Vagina (tissue), 2 donors: ENCODE measurements around the gene CCDC27. TPM values are rescaled to one million over a fixed set of nuclear protein-coding genes. Genes with fewer than 3 reads are reported as not detected.

Experiments used
- DNase-seq, 2 donors: peaks; one replicate each; pipeline ENCODE4 v3.0.0-alpha.2; 2017; ENCODE audit errors: extremely low spot score in 2 of 2
- H3K27ac ChIP-seq: fragments of 200-600 bp; sonication (generic); one replicate; pipeline ENCODE4 v1.5.1; 2019
- H3K27me3 ChIP-seq: fragments of 200-600 bp; sonication (generic); one replicate; pipeline ENCODE4 v1.5.1; 2019
- H3K36me3 ChIP-seq, 2 donors: fragments of 200-600 bp; sonication (generic); one replicate each; pipeline ENCODE4 v1.5.1; 2017 to 2019
- H3K4me1 ChIP-seq: fragments of 200-600 bp; sonication (generic); one replicate; pipeline ENCODE4 v1.5.1; 2019
- H3K4me3 ChIP-seq, 2 donors: fragments of 200-600 bp; sonication (generic); 1 replicate in 1 of 2; 2 replicates in 1 of 2; pipeline ENCODE4 v1.5.1; 2016 to 2019
- H3K9me3 ChIP-seq: fragments of 200-600 bp; sonication (generic); one replicate; pipeline ENCODE4 v1.5.1; 2019
- POLR2A ChIP-seq, 2 donors: fragments of 450-650 bp; IDR thresholded peaks; one replicate each; pipeline ENCODE4 v1.6.1; 2017; ENCODE audit warnings: antibody characterized with exemption in 2 of 2, mild to moderate bottlenecking in 2 of 2, moderate library complexity in 2 of 2
- POLR2AphosphoS5 ChIP-seq, 2 donors: sonication (generic); formaldehyde crosslinking; IDR thresholded peaks; one replicate each; pipeline ENCODE4 v1.9.0; 2017; ENCODE audit warnings: antibody characterized with exemption in 2 of 2, mild to moderate bottlenecking in 2 of 2, low read depth in 1 of 2; ENCODE audit not compliant: insufficient read depth in 1 of 2
- intact Hi-C: fragments of 100-400 bp; cut with DNase I; formaldehyde crosslinking; loops from one replicate; pipeline ENCODE4 v1.15.1; 2023
- total RNA-seq: library from RNA; depleted of rRNA; stranded (reverse); fragments of >200 nt; gene quantifications from one replicate; pipeline ENCODE4 v1.2.3, GENCODE V29; 2016
- TF ChIP-seq, protein P1 (sequence below), 3 experiments: fragments of 450-650 bp in 2 of 3; fragments of 200-600 bp in 1 of 3; sonication (generic) in 1 of 3; IDR thresholded peaks; one replicate each; pipeline ENCODE4 v1.5.1; 2017 to 2019; ENCODE audit warnings: antibody characterized with exemption in 3 of 3, mild to moderate bottlenecking in 2 of 3, moderate library complexity in 2 of 3

CCDC27 gene
- total RNA-seq, 1 donor from 2014 or later: not detected

DNA sequence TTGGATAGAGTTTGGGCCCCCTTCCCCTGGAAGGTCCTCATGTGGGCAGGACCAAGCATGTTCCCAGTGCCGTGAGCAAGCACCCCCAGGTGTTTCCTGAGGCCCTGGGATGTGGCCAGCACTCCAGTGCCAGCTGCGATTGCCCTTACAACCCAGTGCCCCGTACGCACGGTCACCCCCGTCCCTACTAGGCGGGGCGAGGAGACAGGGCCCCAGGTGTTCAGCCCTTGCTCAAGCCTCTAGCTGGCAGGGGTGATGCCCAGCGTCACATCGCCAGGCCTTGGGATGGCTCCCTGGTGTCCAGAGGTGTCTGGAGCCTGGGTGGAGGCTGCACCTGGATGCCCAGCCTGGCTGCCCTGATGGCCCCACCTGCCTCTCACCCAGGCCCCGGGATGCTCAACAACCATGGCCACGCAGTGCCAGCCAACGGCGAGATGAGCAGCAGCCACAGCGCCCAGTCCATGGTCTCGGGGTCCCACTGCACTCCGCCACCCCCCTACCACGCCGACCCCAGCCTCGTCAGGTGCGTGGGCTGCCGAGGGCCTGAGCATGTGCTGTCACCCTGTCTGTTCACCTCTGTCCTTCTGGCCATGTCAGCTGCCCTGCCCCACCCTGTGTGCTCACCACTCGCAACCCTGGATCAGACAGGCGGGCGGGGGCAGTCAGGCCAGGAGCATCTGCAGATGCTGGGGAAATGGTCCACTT lies 21.6 kb upstream of the CCDC27 start:
- Histone ChIP-seq H3K27ac (no peak overlapping the region), H3K27me3 (no peaks in the 10 kb centered on the region), H3K4me1 (no peaks in the 10 kb centered on the region), H3K36me3 (no peaks in the 10 kb centered on the region), H3K9me3 (no peaks in the 10 kb centered on the region), H3K4me3 (no peak overlapping the region)
- intact Hi-C loops: no loop called here
- TF ChIP-seq, protein P1, sequence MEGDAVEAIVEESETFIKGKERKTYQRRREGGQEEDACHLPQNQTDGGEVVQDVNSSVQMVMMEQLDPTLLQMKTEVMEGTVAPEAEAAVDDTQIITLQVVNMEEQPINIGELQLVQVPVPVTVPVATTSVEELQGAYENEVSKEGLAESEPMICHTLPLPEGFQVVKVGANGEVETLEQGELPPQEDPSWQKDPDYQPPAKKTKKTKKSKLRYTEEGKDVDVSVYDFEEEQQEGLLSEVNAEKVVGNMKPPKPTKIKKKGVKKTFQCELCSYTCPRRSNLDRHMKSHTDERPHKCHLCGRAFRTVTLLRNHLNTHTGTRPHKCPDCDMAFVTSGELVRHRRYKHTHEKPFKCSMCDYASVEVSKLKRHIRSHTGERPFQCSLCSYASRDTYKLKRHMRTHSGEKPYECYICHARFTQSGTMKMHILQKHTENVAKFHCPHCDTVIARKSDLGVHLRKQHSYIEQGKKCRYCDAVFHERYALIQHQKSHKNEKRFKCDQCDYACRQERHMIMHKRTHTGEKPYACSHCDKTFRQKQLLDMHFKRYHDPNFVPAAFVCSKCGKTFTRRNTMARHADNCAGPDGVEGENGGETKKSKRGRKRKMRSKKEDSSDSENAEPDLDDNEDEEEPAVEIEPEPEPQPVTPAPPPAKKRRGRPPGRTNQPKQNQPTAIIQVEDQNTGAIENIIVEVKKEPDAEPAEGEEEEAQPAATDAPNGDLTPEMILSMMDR (IDR thresholded peaks at IDR 0.05): no peak
- TF ChIP-seq POLR2A (IDR thresholded peaks at IDR 0.05): no peak
- TF ChIP-seq POLR2AphosphoS5 (IDR thresholded peaks at IDR 0.05; ENCODE audit: insufficient read depth in 1 of 2, low read depth in 1 of 2): no peak
- DNase-seq: no peak

DNA sequence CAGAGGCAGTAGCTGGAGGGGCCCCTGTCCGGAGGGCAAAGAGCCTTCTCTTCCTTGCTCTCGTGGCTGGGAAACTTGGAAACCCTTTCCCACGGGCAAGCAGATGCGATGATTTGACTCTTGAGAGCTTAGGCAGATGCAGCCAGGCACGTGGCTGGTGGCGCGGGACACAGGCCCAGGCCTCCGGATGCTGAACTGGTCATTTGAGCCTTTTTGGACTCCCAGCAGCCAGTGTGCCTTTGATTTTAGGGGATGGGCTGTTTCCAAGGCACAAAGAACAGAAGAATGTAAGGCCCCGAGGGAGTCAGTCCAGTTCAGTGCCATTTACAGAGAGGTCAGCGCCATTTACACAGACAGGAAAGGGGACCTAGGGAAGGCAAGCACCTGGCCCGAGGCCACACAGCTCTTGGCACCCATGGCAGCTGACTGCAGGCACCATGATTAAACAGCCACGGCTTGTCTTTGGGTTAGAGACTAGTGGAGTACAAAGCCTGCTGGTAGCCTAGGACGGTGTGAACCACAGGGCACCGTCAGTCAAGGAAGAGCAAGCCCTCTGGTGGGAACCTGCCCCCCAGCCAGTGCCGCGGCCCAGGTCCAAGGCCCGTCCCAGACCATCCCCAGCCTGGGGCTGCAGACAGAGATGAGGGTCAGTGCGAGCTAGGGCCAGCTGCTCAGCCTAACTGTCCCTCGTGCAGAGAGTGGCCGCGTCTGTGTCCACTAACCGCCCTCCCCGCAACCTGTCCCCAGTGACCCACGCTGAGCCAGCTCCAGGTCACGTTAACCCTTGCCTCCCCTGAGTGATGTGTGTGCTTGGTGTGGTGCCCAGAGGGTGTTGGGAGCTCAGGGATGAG lies 20.4 kb upstream of the CCDC27 start:
- no peaks in the 10 kb centered on the region for H3K4me1 ChIP-seq
- no peaks in the 10 kb centered on the region for H3K9me3 ChIP-seq
- no peak for TF ChIP-seq POLR2AphosphoS5 (IDR thresholded peaks at IDR 0.05; ENCODE audit: insufficient read depth in 1 of 2, low read depth in 1 of 2)
- TF ChIP-seq, protein P1 (IDR thresholded peaks at IDR 0.05): no peak
- TF ChIP-seq POLR2A (IDR thresholded peaks at IDR 0.05): no peak
- no peaks in the 10 kb centered on the region for H3K27me3 ChIP-seq
- no peak overlapping the region for H3K27ac ChIP-seq
- intact Hi-C loops: no loop called here
- H3K36me3 ChIP-seq: no peaks in the 10 kb centered on the region
- no peak for DNase-seq
- no peak overlapping the region for H3K4me3 ChIP-seq

DNA sequence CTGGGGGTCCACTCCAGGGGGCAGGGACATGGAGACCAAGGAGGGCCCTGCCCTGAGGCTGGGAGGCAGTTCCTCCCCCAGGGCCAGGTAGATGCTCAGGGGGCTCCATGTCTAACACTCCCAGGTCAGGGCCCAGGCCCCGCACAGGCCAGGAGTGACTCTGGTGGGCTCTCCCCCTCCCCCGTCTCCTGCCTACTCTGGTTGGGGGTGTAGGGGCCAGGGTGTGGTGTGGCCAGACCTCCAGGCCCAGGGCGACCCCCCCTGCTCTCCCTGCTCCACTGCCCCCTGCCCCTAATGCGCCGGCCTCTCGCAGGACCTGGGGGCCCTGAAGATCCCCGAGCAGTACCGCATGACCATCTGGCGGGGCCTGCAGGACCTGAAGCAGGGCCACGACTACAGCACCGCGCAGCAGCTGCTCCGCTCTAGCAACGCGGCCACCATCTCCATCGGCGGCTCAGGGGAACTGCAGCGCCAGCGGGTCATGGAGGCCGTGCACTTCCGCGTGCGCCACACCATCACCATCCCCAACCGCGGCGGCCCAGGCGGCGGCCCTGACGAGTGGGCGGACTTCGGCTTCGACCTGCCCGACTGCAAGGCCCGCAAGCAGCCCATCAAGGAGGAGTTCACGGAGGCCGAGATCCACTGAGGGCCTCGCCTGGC lies 19.7 kb upstream of the CCDC27 start:
- Histone ChIP-seq H3K36me3 (peaks cover 0 to 5% of the 10 kb centered on the region in 2 donors), H3K27me3 (no peaks in the 10 kb centered on the region), H3K9me3 (no peaks in the 10 kb centered on the region), H3K27ac (no peak overlapping the region), H3K4me3 (no peak overlapping the region), H3K4me1 (no peaks in the 10 kb centered on the region)
- intact Hi-C loops: no loop called here
- TF ChIP-seq, protein P1 (IDR thresholded peaks at IDR 0.05): no peak
- TF ChIP-seq POLR2AphosphoS5 (IDR thresholded peaks at IDR 0.05; ENCODE audit: insufficient read depth in 1 of 2, low read depth in 1 of 2): no peak
- TF ChIP-seq POLR2A (IDR thresholded peaks at IDR 0.05): no peak
- DNase-seq: no peak

DNA sequence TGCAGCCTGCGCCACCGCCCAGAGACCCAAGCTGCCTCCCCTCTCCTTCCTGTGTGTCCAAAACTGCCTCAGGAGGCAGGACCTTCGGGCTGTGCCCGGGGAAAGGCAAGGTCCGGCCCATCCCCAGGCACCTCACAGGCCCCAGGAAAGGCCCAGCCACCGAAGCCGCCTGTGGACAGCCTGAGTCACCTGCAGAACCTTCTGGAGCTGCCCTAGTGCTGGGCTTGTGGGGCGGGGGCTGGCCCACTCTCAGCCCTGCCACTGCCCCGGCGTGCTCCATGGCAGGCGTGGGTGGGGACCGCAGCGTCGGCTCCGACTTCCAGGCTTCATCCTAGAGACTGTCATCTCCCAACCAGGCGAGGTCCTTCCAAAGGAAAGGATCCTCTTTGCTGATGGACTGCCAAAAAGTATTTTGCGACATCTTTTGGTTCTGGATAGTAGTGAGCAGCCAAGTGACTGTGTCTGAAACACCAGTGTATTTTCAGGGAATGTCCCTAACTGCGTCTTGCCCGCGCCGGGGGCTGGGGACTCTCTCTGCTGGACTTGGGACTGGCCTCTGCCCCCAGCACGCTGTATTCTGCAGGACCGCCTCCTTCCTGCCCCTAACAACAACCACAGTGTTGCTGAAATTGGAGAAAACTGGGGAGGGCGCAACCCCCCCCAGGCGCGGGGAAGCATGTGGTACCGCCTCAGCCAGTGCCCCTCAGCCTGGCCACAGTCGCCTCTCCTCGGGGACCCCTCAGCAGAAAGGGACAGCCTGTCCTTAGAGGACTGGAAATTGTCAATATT lies 19.0 kb upstream of the CCDC27 start:
- Histone ChIP-seq H3K4me3 (no peak overlapping the region), H3K36me3 (peaks cover 0 to 12% of the 10 kb centered on the region in 2 donors), H3K27me3 (no peaks in the 10 kb centered on the region), H3K9me3 (no peaks in the 10 kb centered on the region), H3K4me1 (no peaks in the 10 kb centered on the region), H3K27ac (no peak overlapping the region)
- TF ChIP-seq POLR2AphosphoS5 (IDR thresholded peaks at IDR 0.05; ENCODE audit: insufficient read depth in 1 of 2, low read depth in 1 of 2) (no peak), POLR2A (IDR thresholded peaks at IDR 0.05) (no peak)
- TF ChIP-seq, protein P1 (IDR thresholded peaks at IDR 0.05): no peak
- intact Hi-C loops: no loop called here
- no peak for DNase-seq
